ENCODE data around the gene FGD6.
"Not testable (repeated sequence)": the region's sequence is repeated elsewhere in the genome, so short reads cannot be mapped to it uniquely, and the experiment has no call there.

The FGD6 gene

DNA sequence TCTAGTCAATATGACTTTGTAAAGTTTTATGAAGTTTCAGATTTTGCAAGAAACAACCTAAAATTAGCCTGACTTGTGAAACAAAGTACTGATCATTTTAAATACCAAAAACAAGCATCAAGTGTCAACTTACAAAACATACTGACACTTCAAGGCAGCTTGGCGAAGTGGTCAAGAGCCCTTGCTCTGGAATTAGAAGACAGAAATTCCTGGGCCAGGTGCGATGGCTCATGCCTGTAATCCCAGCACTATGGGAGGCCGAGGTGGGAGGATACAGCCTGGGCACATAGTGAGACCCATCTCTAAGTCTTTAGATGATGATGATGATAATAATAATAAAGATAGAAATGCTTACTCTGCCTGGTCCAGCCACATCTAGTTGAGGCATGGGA lies 98.5 kb downstream of the FGD6 start:
- no peak for DNase-seq

DNA sequence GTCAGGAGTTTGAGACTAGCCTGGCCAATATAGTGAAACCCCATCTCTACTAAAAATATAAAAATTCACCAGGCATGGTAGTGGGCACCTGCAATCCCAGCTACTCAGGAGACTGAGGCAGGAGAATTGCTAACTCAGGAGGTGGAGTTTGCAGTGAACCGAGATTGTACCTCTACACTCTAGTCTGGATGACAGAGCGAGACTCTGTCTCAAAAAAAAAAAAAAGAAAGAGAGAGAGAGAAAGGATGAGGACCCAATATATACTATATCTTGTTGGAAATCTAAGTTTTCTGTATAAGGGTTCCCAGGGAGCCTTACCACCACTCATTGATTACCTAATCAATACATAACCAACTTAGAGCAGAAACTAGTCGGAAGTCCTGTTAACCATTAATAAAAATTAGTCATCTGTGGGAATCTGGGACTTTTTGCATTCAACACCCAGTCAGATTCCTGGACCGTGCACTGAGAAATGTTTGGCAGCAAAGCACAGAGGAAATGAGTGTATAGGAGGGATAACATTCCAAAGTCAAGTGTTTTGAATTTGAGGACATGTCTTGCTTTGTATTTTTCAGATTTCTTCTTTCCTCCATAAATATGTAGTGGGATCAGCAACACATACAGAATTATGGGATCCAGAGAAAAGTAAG lies 99.0 kb downstream of the FGD6 start:
- DNase-seq, result peak; percentile 92

DNA sequence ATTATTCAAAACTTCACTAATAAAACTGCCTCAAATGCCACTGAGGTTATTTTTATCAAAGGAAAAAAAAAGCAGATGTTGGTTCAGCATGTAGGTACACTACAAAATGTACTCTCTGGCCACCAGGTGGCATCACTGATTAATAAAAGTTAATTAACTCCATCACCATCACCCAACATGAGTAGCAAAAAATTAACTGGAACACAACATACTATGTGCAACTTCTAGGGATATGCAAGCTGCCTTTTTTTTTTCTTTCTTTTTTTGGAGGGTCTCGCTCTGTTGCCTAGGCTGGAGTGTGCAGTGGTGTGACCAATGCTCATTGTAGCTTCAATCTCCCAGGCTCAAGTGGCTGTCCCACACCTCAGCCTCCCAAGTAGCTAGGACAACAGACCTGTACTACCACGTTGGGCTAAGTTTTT lies 100.1 kb downstream of the FGD6 start:
- peak; percentile 79 for DNase-seq

DNA sequence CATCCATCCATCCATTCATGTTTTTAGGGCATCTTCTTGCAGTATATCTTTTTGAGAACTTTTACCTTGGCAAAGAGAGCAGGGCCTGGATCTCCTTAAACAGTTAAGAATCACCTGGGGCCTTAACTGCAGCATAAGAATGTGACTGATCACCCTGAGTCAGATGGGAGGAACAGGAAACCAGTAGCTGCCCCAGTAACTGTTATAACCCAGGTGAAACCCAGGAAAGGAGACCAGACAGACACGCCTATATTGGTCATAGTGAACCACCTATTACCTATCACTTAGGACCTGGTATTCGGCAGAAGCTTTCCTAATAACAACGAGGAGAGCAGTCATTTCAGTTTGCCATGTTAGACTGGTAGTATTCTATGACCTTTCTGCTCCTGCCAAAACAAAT lies 100.5 kb downstream of the FGD6 start:
- no peak for DNase-seq

DNA sequence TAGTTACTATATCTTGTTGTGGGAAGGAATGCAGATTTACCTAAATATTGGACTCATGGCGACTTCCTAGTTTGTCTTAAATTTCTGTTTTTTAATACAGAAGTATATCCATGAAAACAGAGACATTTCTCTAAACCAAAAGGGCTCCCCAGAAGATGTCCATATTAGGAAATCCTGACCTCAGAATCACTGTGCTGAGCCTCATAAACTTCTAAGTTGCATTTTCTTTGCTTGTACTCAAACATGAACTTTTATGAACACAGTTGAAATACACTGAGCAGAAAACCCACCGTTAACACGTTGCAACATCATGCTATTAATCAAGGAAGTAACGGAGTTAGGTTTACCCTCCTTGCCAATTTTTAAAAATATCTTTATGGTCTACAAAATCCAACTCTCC lies 100.9 kb downstream of the FGD6 start:
- DNase-seq, result no peak

DNA sequence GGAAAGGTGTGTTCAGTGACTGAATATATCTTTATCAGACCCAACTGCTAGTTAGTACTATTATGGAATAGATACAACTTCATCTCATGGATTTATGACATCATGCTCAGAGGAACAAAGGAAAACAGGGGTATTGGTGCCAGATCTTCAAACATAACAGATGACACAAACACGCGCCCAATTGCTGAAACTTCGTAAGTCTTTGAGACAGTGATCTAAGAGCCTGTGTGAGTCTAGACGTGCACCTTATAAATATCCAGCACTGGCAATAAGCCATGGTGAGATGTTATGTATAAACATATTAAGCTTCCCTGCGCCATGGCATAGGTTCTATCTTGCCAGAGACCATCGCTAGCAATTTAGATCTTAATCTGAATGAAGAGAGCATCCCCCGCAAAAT lies 101.6 kb downstream of the FGD6 start:
- peak; percentile 21 for DNase-seq

DNA sequence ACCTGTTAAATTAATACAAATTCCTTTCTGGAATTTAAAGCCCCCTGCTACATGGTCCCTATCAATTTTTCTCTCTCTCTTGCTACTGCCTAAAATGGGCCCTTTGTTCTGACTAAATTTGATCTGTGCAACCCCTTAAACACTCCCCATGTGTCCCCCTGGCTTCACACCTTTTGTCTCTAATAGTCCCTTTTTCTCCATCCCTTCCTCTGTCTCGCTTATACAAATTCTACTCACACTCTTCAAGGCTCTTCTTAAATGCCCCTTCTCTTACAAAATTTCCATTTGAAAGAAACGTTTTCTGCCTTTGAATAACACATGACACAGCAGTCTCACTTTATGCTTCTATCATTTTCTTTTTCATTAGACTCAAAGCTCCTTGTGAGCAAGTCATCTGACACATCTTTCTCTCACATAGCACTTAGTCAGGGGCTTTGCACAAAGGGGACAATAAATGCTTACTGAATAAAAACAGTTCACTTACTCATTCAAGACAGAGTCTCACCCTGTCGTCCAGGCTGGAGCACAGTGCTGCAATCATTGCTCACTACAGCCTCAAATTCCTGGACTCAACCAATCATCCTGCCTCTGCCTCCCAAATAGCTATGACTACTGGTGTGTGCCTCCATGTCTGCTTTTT lies 102.4 kb downstream of the FGD6 start:
- peak; percentile 18 for DNase-seq

DNA sequence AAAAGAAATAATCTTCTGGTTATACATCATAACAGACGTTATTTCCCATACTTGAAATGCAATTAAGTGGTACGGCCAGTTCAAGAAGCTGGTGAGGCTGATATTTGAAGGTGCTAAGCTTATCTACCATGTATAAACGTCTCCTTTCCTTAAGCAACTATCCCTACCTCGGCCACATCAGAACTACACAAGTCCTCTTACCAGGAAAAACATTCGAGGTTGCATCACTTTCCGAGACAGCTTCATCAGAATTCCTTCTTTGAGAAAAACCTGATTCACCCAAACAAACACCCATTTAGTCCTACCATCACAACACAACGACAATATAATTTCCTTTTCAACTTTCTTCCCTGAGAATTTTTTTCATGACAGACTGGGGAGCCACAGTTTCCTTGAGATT lies 109.9 kb downstream of the FGD6 start:
- no peak for DNase-seq

DNA sequence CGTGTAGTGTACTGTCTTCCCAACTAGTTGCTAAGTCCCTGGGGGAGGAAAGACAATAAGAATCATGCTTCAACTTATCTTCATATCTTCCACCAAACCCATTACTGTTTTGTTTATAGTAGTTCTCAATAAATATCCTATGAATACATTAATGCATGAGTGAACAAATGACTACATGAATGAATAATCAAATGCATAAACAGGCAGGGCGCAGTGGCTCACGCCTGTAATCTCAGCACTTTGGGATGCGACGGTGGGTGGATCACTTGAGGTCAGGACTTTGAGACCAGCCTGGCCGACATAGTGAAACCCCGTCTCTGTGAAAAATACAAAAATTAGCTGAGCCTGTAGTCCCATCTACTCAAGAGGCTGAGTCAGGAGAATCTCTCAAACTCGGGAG lies 111.7 kb downstream of the FGD6 start:
- DNase-seq, result no peak

DNA sequence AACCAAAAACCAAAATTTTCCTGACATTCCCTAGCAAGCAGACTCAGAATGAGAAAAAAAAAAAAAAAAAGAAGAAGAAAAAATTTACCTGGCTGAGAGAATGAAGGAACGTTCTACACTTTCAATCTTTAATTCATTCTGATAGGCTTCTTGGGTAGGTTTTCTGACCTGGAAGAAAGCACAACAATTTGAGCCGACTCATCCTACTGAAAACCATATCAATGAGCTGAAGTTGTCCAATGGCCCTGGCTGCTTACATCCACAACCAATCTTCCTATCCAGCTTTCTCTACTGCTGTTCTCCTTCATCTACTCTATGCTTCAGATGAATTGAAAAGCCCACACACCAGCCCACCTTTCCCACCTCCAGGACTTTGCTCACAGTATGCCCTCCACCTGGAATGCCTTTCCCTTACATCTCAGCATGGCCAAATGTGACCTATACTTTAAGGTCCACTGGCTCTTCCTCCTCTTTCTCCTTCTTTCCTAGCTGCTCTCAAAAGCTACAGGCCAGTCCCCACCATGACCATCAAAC lies 112.3 kb downstream of the FGD6 start:
- no peak for DNase-seq

DNA sequence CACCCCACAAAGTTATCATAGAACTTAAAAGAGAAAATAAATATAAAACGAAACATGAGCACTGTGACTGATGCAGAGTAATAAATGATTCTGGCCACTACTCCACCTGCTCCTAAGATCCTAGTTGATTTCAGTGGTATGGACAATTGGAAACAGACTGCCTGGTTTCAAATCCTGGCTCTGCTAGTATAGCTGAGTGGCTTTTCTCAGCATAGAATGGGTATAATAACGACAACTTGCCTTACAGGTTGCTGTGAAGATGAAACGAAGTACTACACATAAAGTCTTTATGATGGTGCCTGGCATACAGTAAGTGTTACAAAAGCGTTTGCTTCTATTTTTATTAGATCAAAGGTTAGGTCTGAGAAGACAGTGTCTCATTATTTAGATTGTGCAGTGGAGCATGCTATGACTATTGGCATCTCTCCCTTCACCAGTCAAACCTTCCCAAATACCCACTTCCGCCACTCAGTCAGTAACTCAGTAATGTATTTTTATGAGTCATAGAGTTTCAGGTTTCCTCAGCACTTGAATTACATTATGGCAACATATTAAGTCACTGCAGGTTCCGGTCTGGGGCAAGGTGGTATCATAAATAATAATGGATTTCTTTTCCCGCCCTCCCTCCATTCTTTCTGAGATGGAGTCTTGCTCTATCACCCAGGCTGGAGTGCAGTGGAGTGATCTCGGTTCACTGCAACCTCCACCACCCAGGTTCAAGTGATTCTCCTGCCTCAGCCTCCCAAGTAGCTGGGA lies 114.2 kb downstream of the FGD6 start:
- DNase-seq, result peak; percentile 79

DNA sequence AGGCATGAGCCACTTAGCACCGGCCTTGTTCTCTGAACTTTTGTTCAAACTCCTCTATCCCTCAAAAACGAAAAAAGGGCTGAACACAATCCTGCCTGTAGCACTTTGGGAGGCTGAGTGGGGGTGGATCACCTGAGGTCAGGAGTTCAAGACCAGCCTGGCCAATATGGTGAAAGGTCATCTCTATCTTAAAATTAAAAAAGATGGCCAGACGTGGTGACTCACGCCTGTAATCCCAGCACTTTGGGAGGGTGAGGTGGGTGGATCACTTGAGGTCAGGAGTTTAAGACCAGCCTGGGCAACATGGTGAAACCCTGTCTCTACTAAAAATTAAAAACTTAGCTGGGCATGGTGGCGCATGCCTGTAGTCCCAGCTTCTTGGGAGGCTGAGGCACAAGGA lies 115.3 kb downstream of the FGD6 start:
- DNase-seq, result not testable (repeated sequence)

DNA sequence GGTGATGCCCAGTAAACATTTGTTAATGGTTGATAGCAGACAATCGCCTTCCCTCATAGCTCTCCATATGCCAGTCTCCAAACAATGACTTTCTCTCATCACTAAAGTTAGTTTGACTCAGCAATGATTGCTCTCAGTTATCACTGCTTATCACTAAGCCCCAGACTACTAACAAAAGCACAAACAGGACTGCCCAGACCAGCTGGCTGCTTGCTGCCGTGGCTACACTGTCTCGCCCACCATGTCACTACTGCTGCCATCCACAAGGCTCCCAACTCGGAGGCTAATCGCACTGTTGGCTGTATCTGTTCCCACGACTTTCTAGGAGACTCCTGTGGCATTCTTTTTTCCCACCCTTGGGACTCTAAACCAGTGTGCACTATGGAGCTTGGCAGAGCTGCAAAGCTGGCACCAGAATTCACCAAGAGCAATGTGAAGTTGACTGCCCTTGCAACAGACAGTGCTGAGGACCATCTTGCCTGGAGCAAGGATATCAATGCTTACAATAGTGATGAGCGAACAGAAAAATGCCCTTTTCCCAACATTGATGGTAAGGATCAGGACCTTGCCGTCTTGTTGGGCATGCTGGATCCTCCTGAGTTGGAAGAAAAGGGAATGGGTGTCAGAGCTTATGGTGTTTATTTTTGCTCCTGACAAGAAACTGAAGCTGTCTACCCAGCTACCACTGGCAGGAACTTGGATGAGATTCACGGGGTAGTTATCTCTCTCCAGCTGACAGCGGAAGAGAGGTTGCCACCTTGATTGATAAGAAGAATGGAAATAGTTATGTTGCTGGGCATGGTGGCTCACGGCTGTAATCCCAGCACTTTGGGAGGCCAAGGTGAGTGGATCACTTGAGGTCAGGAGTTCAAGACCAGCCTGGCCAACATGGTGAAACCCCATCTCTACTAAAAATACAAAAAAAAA lies 116.7 kb downstream of the FGD6 start:
- DNase-seq, result no peak

DNA sequence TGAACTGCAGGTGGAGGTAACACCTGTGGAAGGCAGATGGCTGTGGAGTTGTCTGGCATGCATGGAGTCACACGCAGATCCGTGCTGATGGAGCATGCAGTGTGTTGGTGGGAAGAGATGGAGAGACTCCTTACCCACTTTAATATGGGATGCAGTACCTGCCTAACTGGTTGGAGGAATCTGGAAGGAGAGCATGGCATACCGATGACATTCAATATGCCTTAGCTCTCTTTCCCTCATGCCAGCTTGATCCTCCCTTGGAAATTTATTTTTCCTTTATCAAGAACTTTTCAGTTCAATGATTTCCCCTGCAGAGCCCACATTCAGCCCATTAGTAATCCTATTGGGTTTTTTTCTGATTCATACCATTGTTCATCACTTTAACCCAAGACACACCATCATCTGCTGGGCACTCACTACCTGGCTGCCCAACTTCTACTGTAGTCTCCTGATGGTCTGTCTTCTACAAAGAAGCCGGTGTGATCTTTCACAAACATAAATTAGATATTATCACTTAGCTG lies 117.9 kb downstream of the FGD6 start:
- no peak for DNase-seq

DNA sequence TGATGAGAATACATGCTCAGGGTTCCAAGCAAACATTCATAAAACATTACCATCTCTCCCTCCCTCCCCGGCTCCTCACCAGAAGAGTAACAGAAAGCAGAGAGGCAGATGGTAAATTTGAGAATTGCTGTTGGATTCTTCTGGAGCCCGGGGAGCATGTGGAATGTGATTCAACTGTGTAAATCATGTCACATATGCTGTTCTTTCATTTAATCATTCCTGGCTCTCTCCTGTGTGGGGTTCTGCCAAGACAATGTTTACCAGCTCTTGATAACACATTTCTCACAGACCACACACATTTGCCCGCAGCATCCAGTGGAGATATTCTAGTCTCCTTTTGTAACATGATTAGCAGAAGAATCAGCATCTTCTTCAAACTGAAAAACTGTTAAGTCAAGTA lies 120.4 kb downstream of the FGD6 start:
- peak; percentile 82 for DNase-seq

DNA sequence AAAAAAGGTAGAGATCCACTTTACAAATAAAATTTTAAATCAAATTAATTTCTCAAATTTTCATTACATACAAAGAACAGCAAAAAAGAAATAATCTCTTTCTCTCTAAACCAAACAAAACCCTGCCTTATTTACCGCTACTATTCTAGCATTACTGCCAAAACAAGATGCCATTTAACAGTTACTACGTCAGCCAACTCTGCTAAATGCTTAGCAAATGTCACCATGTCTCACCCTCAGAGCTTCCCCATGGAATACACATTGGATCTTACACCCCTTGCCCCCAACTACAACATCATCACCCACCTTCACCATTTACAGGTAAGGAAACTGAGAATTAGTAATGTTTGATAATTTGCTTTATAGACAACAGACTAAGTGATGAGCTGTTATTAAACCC lies 120.9 kb downstream of the FGD6 start:
- DNase-seq, result no peak

DNA sequence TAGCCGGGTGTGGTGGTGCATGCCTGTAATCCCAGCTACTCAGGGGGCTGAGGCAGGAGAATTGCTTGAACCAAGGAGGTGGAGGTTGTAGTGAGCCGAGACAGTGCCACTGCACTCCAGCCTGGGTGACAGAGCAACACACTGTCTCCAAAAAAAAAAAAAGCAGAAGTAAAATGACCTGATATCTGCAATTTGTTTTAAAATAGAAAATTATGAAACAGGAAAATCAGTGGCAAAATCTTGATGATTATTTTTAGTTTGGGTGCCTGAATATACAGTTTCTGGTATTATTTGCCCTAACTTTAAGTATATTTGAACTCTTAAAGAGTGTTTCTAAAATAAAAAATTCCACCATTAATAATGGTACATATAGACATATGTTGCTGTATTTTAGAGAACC lies 121.4 kb downstream of the FGD6 start:
- DNase-seq, result not testable (repeated sequence)

DNA sequence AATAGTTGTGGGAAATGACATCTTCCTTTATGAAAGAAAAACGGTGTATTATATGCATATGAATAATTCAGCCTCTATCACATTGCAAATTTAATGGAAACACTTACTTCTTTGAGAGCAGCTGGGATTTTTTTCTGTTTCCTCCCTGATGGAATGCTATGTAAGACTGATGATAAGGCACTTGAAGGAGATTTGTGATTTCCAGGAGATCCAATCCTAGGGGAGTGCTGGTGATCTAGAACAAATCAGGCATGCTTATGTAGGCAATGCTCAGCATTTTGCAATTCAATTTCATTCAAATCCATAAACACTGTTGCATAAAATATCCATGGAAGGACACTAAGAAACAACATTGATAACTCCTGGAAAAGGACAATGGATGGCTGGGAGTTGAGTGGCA lies 127.8 kb downstream of the FGD6 start:
- DNase-seq, result no peak

DNA sequence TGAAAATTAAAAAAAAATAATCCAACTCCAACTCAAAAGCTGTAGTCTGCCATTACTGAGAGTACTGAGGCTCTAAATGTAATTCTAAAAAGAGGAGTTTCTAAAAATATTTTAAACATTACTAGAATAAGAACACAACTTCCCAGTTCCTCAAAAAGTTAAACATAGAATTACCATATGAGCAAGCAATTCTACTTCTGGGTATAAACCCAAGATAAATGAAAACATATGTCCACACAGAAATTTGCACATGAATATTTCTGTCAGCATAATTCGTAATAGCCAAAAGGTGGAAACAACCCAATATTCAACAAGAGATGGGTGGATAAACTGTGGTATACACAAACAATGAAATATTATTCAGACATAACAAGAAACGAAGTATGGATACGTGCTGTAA lies 128.9 kb downstream of the FGD6 start:
- peak; percentile 23 for DNase-seq

DNA sequence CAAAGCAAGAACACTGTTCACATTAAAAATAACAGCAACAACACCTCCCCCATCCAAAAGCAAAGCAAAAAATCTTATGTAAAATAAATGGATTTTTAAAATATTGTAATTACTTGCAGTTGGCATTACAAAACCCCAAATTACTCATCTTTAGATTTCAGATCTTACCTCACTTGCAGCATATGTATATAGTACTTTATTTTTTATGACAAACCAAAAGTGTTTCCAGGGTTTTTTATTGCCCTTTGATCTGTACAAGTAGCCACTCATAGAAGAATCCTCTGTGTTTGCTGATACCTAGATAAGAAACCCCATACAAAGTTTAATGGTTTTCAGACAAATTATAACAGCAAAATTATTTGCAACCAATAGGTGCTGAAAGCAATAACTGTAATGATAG lies 131.7 kb downstream of the FGD6 start:
- no peak for DNase-seq

DNA sequence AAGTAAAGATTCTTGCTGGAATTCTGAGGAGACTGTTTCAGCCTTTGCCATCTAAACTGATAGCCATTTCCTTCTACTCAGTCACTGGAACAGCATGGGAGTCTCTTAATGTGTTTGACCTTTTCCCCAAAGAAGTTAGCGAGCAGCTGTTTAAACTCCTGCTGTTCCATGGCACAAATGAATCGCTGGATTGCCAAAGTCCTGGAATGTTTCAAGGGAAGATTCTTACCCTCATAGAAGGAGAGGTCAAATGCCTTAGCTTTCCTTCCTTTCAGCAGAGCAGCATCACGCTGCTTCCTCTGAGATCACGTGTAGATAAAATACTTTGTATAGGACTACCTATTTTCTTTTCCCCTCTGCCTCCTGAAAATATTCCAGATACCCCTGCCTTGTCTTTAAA lies 133.3 kb downstream of the FGD6 start:
- DNase-seq, result peak; percentile 56

DNA sequence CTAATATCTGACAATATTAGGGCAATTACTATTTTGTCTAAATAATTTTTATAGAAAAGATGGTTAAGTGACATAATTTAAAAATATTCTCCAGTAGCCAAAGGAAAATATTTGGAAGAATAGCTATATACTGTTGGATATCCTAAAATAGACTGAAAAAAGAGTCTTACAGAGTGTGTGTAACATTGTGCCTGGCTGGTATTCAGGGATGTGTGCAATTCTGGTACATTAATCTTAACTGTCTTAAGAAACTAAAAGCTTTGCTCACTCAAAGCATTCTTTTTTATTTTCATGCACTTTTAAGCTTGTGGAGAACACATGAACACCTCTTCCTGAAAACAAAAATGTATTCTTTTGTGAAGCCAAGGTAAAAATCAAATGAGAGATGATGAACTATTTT lies 133.8 kb downstream of the FGD6 start:
- no peak for DNase-seq

Data from fibroblast of skin of abdomen (primary cell).